Type B pancreatic cell (in vitro differentiated cells): Measurements from ENCODE around the gene ARG2. TPM values are rescaled to one million over a fixed set of nuclear protein-coding genes. Genes with fewer than 3 reads are reported as not detected.
A peak's percentile ranks its signal among the peaks of the same experiment; 100 is the strongest.

Experiments
- DNase-seq: peaks from one replicate; pipeline ENCODE4 v3.0.0; 2021; ENCODE audit warnings: mixed read lengths; ENCODE audit not compliant: unreplicated experiment; ENCODE audit errors: extremely low spot score
- H3K27ac Mint-ChIP-seq: 2 replicates; pipeline ENCODE4 v1.8.0; 2021; ENCODE audit warnings: mild to moderate bottlenecking, mixed read lengths
- H3K27me3 Mint-ChIP-seq: 2 replicates; pipeline ENCODE4 v1.8.0; 2021; ENCODE audit warnings: mixed read lengths
- H3K36me3 Mint-ChIP-seq: 2 replicates; pipeline ENCODE4 v1.8.0; 2021; ENCODE audit warnings: mixed read lengths
- H3K4me1 Mint-ChIP-seq: one replicate; pipeline ENCODE4 v1.8.0; 2021; ENCODE audit warnings: mixed read lengths; ENCODE audit not compliant: unreplicated experiment
- H3K4me3 Mint-ChIP-seq: 2 replicates; pipeline ENCODE4 v1.8.0; 2021; ENCODE audit warnings: mild to moderate bottlenecking, mixed read lengths
- H3K9me3 Mint-ChIP-seq: 2 replicates; pipeline ENCODE4 v1.8.0; 2021; ENCODE audit warnings: mixed read lengths
- CTCF ChIP-seq: fragments of 200-600 bp; sonication (generic); conservative IDR thresholded peaks from 2 replicates; pipeline ENCODE4 v1.5.0; 2021; ENCODE audit warnings: antibody characterized with exemption, mild to moderate bottlenecking
- long read RNA-seq: library from polyadenylated mRNA; unstranded; transcript quantifications from one replicate; pipeline ENCODE4 v2.0.0, GENCODE V29; 2020
- total RNA-seq: library from RNA; stranded (reverse); gene quantifications from 2 replicates; pipeline ENCODE4 v1.2.1, GENCODE V29; 2021; ENCODE audit warnings: low replicate concordance

ARG2 gene
- total RNA-seq = 11.5 and 18.2 TPM in 2 replicates
- long read RNA-seq, transcript ARG2-201 (8 exons, 2,045 nt) = major isoform, 92 of 95 reads
- long read RNA-seq, partial matches to known transcripts = 1 of 95 reads
- long read RNA-seq, other reads (novel, unspliced or antisense) = 1 of 95 reads

DNA sequence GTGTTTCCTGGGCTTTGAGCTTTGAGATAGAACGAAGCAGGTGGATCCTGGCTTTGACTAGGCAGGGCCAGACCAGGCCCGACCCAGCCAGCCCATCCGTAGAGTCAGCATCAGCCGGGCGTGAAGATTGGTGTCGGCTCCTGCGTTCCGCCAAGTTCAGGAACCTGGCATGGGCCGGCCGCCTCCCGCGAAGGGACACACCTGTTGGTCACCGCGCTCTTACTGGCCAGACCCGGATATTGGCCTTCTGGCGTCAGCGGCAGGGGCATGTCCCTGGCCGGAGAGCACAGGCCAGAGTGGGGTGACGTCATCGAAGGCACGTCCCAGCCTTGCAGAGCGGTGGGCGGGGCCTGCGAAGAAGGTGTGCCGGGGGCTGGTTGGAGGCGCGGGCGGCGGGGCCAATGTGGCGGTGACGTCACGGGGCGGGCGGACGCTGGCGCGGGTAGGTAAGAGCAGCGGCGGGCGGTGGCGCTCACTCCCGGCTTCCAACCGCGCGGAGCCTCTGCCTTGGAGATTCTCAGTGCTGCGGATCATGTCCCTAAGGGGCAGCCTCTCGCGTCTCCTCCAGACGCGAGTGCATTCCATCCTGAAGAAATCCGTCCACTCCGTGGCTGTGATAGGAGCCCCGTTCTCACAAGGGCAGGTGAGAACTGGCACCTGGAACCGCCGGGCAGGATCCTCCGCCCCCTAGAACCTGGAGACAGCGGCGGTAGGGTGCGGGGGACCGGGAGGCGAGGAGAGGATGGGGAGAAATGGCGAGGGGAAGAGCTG is at the start of gene ARG2:
TSS of gene ARG2 (plus strand) at position 475 of the 771 bp plus-strand sequence. CDS start at position 533, 58 bp downstream.
- Mint-ChIP-seq H3K4me1 (peaks cover 19% of the 10 kb centered on the region), H3K27ac (peak within 1 kb of the TSS; percentile 90), H3K27me3 (no peaks in the 10 kb centered on the region), H3K36me3 (peaks cover 9% of the 10 kb centered on the region), H3K4me3 (peak within 1 kb of the TSS; percentile 96), H3K9me3 (no peaks in the 10 kb centered on the region)
- DNase-seq = peak; percentile 96
- TF ChIP-seq CTCF = no peak

GRCh38 chr14:67570453-67570852 is 49.3 kb upstream of the ARG2 start:
- H3K27me3 Mint-ChIP-seq = no peaks in the 10 kb centered on the region
- no peaks in the 10 kb centered on the region for H3K9me3 Mint-ChIP-seq
- no peak for DNase-seq
- H3K27ac Mint-ChIP-seq = no peak overlapping the region
- H3K36me3 Mint-ChIP-seq = peaks cover 3% of the 10 kb centered on the region
- peaks cover 17% of the 10 kb centered on the region for H3K4me1 Mint-ChIP-seq
- TF ChIP-seq CTCF = no peak
- H3K4me3 Mint-ChIP-seq = no peak overlapping the region

- no peak for DNase-seq
- Mint-ChIP-seq H3K36me3 (peaks cover 3% of the 10 kb centered on the region), H3K9me3 (no peaks in the 10 kb centered on the region), H3K4me3 (no peak overlapping the region), H3K27me3 (no peaks in the 10 kb centered on the region), H3K27ac (peak overlapping the region; percentile 8), H3K4me1 (peaks cover 17% of the 10 kb centered on the region)
- peak; percentile 91 for TF ChIP-seq CTCF
Measured at GRCh38 chr14:67571275-67571990, 48.3 kb upstream of the ARG2 start.

DNA sequence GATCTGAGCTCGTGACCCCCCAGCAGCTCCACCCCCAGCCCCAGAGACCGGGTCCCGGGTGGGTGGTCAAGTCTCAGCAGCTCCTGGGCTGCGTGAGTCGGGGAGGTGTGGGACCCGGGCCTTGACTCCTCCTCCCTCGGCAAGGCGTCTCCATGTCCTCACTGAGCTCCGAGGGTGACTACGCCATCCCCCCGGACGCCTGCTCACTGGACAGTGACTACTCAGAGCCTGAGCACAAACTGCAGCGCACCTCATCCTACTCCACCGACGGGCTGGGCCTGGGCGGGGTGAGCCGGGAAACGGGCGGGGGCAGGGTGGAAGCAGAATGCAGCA is 47.8 kb upstream of the ARG2 start:
- peaks cover 14% of the 10 kb centered on the region for H3K4me1 Mint-ChIP-seq
- H3K4me3 Mint-ChIP-seq = no peak overlapping the region
- no peak for DNase-seq
- H3K9me3 Mint-ChIP-seq = no peaks in the 10 kb centered on the region
- no peak overlapping the region for H3K27ac Mint-ChIP-seq
- TF ChIP-seq CTCF = no peak
- no peaks in the 10 kb centered on the region for H3K27me3 Mint-ChIP-seq
- H3K36me3 Mint-ChIP-seq = peaks cover 3% of the 10 kb centered on the region

- no peak overlapping the region for H3K27ac Mint-ChIP-seq
- peaks cover 3% of the 10 kb centered on the region for H3K36me3 Mint-ChIP-seq
- no peaks in the 10 kb centered on the region for H3K27me3 Mint-ChIP-seq
- H3K4me3 Mint-ChIP-seq = no peak overlapping the region
- no peak for TF ChIP-seq CTCF
- no peaks in the 10 kb centered on the region for H3K9me3 Mint-ChIP-seq
- no peak for DNase-seq
- H3K4me1 Mint-ChIP-seq = peaks cover 7% of the 10 kb centered on the region
Measured at GRCh38 chr14:67572608-67573007, 47.1 kb upstream of the ARG2 start.
